HepG2 (cell line): ENCODE measurements around the gene VWA7. TPM values are rescaled to one million over a fixed set of nuclear protein-coding genes. Genes with fewer than 3 reads are reported as not detected.

Experiments
- ARNTL ChIP-seq: sonication (generic); formaldehyde crosslinking; IDR thresholded peaks from 2 replicates; pipeline ENCODE4 v1.4.0; 2020; ENCODE audit warnings: mild to moderate bottlenecking, missing genetic modification reagents
- CEBPB ChIP-seq: IDR thresholded peaks from 2 replicates; pipeline ENCODE4 v1.6.1; 2011; ENCODE audit warnings: low read depth, low read length, improper control_type of control experiment, borderline replicate concordance
- CREBL2 ChIP-seq: sonication (generic); formaldehyde crosslinking; IDR thresholded peaks from 2 replicates; pipeline ENCODE4 v1.8.1; 2023; ENCODE audit warnings: missing genetic modification reagents, mild to moderate bottlenecking, borderline replicate concordance
- DNMT1 ChIP-seq: sonication (generic); formaldehyde crosslinking; IDR thresholded peaks from 2 replicates; pipeline ENCODE4 v1.5.1; 2020; ENCODE audit warnings: mild to moderate bottlenecking, missing genetic modification reagents
- ESRRA ChIP-seq: sonication (generic); formaldehyde crosslinking; IDR thresholded peaks from 2 replicates; pipeline ENCODE4 v1.5.1; 2020; ENCODE audit warnings: mild to moderate bottlenecking, low read depth, missing genetic modification reagents
- ETV5 ChIP-seq: IDR thresholded peaks from 2 replicates; pipeline ENCODE4 v1.6.1; 2018; ENCODE audit warnings: missing biosample characterization, missing genetic modification reagents, inconsistent platforms, borderline replicate concordance
- LRRFIP1 ChIP-seq: sonication (generic); formaldehyde crosslinking; conservative IDR thresholded peaks from 2 replicates; pipeline ENCODE4 v1.4.0; 2020; ENCODE audit warnings: missing genetic modification reagents
- MAF1 ChIP-seq: sonication (generic); formaldehyde crosslinking; IDR thresholded peaks from 2 replicates; pipeline ENCODE4 v1.5.0; 2020; ENCODE audit warnings: missing genetic modification reagents, borderline replicate concordance
- MEIS2 ChIP-seq: sonication (generic); formaldehyde crosslinking; IDR thresholded peaks from 2 replicates; pipeline ENCODE4 v1.9.0; 2021; ENCODE audit warnings: mild to moderate bottlenecking, missing genetic modification reagents
- NFIC ChIP-seq: IDR thresholded peaks from 2 replicates; pipeline ENCODE4 v1.6.1; 2012; ENCODE audit warnings: mild to moderate bottlenecking, low read length, inconsistent platforms
- NR3C1 ChIP-seq: sonication (generic); formaldehyde crosslinking; IDR thresholded peaks from 2 replicates; pipeline ENCODE4 v1.4.0; 2020; ENCODE audit warnings: missing genetic modification reagents
- PAWR ChIP-seq: sonication (generic); formaldehyde crosslinking; IDR thresholded peaks from 2 replicates; pipeline ENCODE4 v1.4.0; 2020; ENCODE audit warnings: missing genetic modification reagents, mild to moderate bottlenecking, borderline replicate concordance
- TCF7 ChIP-seq: sonication (generic); IDR thresholded peaks from 2 replicates; pipeline ENCODE4 v1.6.1; 2016; ENCODE audit warnings: antibody characterized with exemption, low read depth
- XRCC5 ChIP-seq: fragments of 200-400 bp; formaldehyde crosslinking; optimal IDR thresholded peaks from 2 replicates; pipeline ENCODE3; 2017; ENCODE audit warnings: mild to moderate bottlenecking, low read length
- ZBTB20 ChIP-seq: sonication (generic); formaldehyde crosslinking; IDR thresholded peaks from 2 replicates; pipeline ENCODE4 v1.8.1; 2023; ENCODE audit warnings: missing genetic modification reagents, low read depth, mild to moderate bottlenecking, borderline replicate concordance
- ZBTB7A ChIP-seq: sonication (generic); formaldehyde crosslinking; IDR thresholded peaks from 2 replicates; pipeline ENCODE4 v1.8.0; 2022; ENCODE audit warnings: mild to moderate bottlenecking, missing genetic modification reagents
- ZNF256 ChIP-seq: sonication (generic); formaldehyde crosslinking; conservative IDR thresholded peaks from 2 replicates; pipeline ENCODE4 v1.4.0; 2020; ENCODE audit warnings: missing genetic modification reagents
- ZNF33B ChIP-seq: sonication (generic); formaldehyde crosslinking; IDR thresholded peaks from 2 replicates; pipeline ENCODE4 v1.5.1; 2020; ENCODE audit warnings: mild to moderate bottlenecking, missing genetic modification reagents
- ZNF383 ChIP-seq: sonication (generic); formaldehyde crosslinking; IDR thresholded peaks from 2 replicates; pipeline ENCODE4 v1.4.0; 2020; ENCODE audit warnings: missing genetic modification reagents, mild to moderate bottlenecking, borderline replicate concordance
- ZNF484 ChIP-seq: sonication (generic); formaldehyde crosslinking; IDR thresholded peaks from 2 replicates; pipeline ENCODE4 v1.5.1; 2020; ENCODE audit warnings: mild to moderate bottlenecking, low read depth, missing genetic modification reagents, borderline replicate concordance
- ZNF558 ChIP-seq: sonication (generic); formaldehyde crosslinking; IDR thresholded peaks from 2 replicates; pipeline ENCODE4 v1.9.0; 2022; ENCODE audit warnings: mild to moderate bottlenecking, missing genetic modification reagents, borderline replicate concordance
- ZNF562 ChIP-seq: sonication (generic); formaldehyde crosslinking; IDR thresholded peaks from 2 replicates; pipeline ENCODE4 v1.8.0; 2022; ENCODE audit warnings: missing genetic modification reagents, borderline replicate concordance
- ZNF589 ChIP-seq: sonication (generic); formaldehyde crosslinking; conservative IDR thresholded peaks from 2 replicates; pipeline ENCODE4 v1.8.0; 2022; ENCODE audit warnings: mild to moderate bottlenecking, moderate library complexity, missing genetic modification reagents
- ZNF639 ChIP-seq: conservative IDR thresholded peaks from 2 replicates; pipeline ENCODE4 v1.6.1; 2018; ENCODE audit warnings: missing genetic modification reagents
- ZNF703 ChIP-seq: sonication (generic); formaldehyde crosslinking; IDR thresholded peaks from 2 replicates; pipeline ENCODE4 v1.5.1; 2020; ENCODE audit warnings: missing genetic modification reagents, mild to moderate bottlenecking, moderate library complexity, borderline replicate concordance
- ZZZ3 ChIP-seq: sonication (generic); formaldehyde crosslinking; IDR thresholded peaks from 2 replicates; pipeline ENCODE4 v1.4.0; 2020; ENCODE audit warnings: missing genetic modification reagents, mild to moderate bottlenecking, borderline replicate concordance
- polyA plus RNA-seq, 8 experiments: library from polyadenylated mRNA; depleted of rRNA in 3 of 8; stranded (reverse) in 7 of 8; unstranded in 1 of 8; fragments of >200 nt; fragmentation: Illumina TruSeq in 4 of 8; extraction: Trizol in 4 of 8; gene quantifications; 2 replicates each; pipeline versions ENCODE4 v1.2.1 to v1.2.3, GENCODE V29; 2011 to 2016; ENCODE audit warnings: low read depth in 4 of 8, missing spikeins in 1 of 8, mixed read lengths in 1 of 8; ENCODE audit not compliant: insufficient read depth in 1 of 8
- total RNA-seq, 5 experiments: library from RNA; depleted of rRNA; stranded (reverse); fragments of >200 nt; fragmentation: Illumina TruSeq; extraction: Trizol; gene quantifications; 2 replicates each; pipeline ENCODE4 v1.2.3, GENCODE V29; 2016; ENCODE audit warnings: low read depth in 1 of 5
- TF ChIP-seq, protein P1 (sequence below): sonication (generic); formaldehyde crosslinking; IDR thresholded peaks from 2 replicates; pipeline ENCODE4 v1.4.0; 2020; ENCODE audit warnings: missing genetic modification reagents, low read depth, mild to moderate bottlenecking, borderline replicate concordance

The VWA7 gene
- total and polyA plus RNA-seq, 2 of the 13 experiments (the other 11 are each of a cell fraction or from before 2014, with no cell fraction given): 0.86 to 3.3 TPM

GRCh38 chr6:31729515-31729978, 47.6 kb downstream of the VWA7 start (continued):
- TF ChIP-seq ZZZ3 (CRISPR knock-in tag): no peak; the same call in 1 of the 2 replicates
- 0 out of 2 replicates have a peak, but pooled peaks have one; percentile 7 for TF ChIP-seq ZNF484 (CRISPR knock-in tag)
- TF ChIP-seq LRRFIP1 (CRISPR knock-in tag): no peak
- TF ChIP-seq CEBPB: no peak
- no peak for TF ChIP-seq ZNF562 (CRISPR knock-in tag)
- TF ChIP-seq MAF1 (CRISPR knock-in tag): no peak
- TF ChIP-seq ZBTB20 (CRISPR knock-in tag): peak; percentile 9; the same call in 1 of the 2 replicates
- TF ChIP-seq ZBTB7A: peak; percentile 80
- TF ChIP-seq PAWR (CRISPR knock-in tag): no peak
- peak; percentile 84; the same call in 1 of the 2 replicates for TF ChIP-seq ZNF639
- TF ChIP-seq ZNF256 (CRISPR knock-in tag): 0 out of 2 replicates have a peak, but pooled peaks have one; percentile 69
- TF ChIP-seq ZNF558: no peak
- peak; percentile 88 for TF ChIP-seq XRCC5
- TF ChIP-seq ZNF383 (CRISPR knock-in tag): no peak
- TF ChIP-seq ESRRA: no peak
- no peak for TF ChIP-seq ZNF589
- peak; percentile 12; the same call in 1 of the 2 replicates for TF ChIP-seq DNMT1
- TF ChIP-seq MEIS2 (CRISPR knock-in tag): peak; percentile 35
- no peak for TF ChIP-seq CREBL2 (CRISPR knock-in tag)
- TF ChIP-seq, protein P1, sequence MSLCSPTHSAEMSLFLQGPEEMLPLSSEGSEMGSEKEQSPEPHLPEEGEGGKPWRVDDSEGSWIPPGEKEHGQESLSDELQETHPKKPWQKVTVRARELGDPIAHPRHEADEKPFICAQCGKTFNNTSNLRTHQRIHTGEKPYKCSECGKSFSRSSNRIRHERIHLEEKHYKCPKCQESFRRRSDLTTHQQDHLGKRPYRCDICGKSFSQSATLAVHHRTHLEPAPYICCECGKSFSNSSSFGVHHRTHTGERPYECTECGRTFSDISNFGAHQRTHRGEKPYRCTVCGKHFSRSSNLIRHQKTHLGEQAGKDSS (CRISPR knock-in tag): peak; percentile 39; the same call in 1 of the 2 replicates
- TF ChIP-seq ARNTL (CRISPR knock-in tag): peak; percentile 58; the same call in 1 of the 2 replicates
- TF ChIP-seq ZNF33B (CRISPR knock-in tag): no peak
- peak; percentile 29; the same call in 1 of the 2 replicates for TF ChIP-seq ETV5 (CRISPR knock-in tag)
- TF ChIP-seq NFIC: no peak
- peak; percentile 5; the same call in 1 of the 2 replicates for TF ChIP-seq TCF7
- no peak for TF ChIP-seq NR3C1 (CRISPR knock-in tag)
- no peak for TF ChIP-seq ZNF703 (CRISPR knock-in tag)
